Right ventricle myocardium inferior (tissue), 1 donor: ENCODE data around the gene SH2D1B. TPM values are rescaled to one million over a fixed set of nuclear protein-coding genes. Genes with fewer than 3 reads are reported as not detected.

Experiments used
- ATAC-seq: fragments of 200-7000 bp; cut with Tn5 transposase; one replicate; pipeline ENCODE4 v1.9.1; 2020; ENCODE audit warnings: mild to moderate bottlenecking, moderate library complexity
- DNase-seq: peaks from one replicate; pipeline ENCODE4 v3.0.0; 2021; ENCODE audit errors: missing footprints
- intact Hi-C: fragments of 100-400 bp; cut with DNase I; formaldehyde crosslinking; loops from one replicate; pipeline ENCODE4 v1.11.0; 2022
- total RNA-seq: library from RNA; stranded (reverse); fragmentation: NEBNext Ultra II Directional; extraction: Animal tissue kit (Norgen Biotek cat#: 25700); gene quantifications from one replicate; pipeline ENCODE4 v1.2.1, GENCODE V29; 2021
- donor health status: DM: no; HTN: yes; CAD: no; lungs with severe emphysema.

Gene SH2D1B
- total RNA-seq, 1 donor from 2014 or later, result 0.24 TPM

- DNase-seq (no peak), ATAC-seq (peak; percentile 26)
- intact Hi-C loops, result no loop called here
Measured at GRCh38 chr1:162404550-162405160, 7.3 kb downstream of the SH2D1B start.

- ATAC-seq, result no peak
- intact Hi-C loops, result no loop called here
- no peak for DNase-seq
Measured at GRCh38 chr1:162400790-162401355, 11.1 kb downstream of the SH2D1B start.

- DNase-seq (no peak), ATAC-seq (no peak)
- intact Hi-C loops, result no loop called here
Measured at GRCh38 chr1:162398999-162399580, 12.8 kb downstream of the SH2D1B start.

DNA sequence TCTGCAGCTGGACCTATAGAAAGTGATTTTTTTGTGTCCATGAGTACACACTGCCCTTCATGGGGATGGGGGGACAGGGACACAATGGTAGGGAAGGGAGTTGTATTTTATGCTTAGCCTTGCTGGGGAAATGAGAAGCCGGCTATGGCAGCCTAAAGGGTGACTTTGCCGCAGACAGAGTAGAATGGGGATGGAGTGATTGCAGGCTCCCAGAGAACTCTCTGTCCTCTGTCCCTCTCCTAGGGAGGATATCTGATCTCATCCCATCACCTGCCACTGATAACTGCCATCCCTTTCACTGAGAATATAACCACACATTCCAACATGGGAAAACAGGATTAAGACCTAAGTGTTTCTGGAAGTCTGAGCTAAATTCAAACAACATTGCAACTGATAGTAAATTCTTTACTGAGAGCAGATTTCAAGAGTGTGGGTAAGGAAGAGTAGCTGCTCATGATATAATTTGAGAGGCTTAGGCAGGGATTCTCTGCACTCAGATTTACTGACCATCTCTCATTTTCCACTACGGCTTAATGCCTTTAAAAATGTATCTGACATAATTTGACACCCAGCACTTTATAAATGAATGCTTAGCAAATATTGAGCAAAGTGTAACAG lies 13.9 kb downstream of the SH2D1B start:
- intact Hi-C loops, result no loop called here
- DNase-seq (no peak), ATAC-seq (no peak)

DNA sequence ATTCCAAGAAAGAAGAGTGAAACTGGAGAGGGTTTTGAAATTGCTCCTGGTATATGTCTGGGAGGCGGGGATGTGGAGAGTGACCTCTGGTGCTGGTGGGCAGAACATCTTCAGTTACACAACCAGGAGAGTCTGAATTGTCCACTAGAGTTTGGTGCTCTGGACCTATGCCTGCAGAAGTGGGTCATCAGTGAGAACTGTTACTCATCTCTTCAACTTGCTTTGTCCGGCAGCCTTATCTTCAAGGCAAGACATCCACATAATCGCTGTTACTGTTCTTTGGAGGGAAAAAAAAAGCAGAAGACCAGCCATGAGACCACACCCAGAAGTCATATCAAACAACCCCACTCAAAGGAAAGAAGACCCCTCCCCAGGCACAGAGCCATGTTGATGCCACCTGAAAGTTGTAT lies 14.9 kb downstream of the SH2D1B start:
- DNase-seq (no peak), ATAC-seq (no peak)
- intact Hi-C loops, result no loop called here

GRCh38 chr1:162396201-162396906 lies 15.6 kb downstream of the SH2D1B start:
- DNase-seq (no peak), ATAC-seq (no peak)
- intact Hi-C loops, result no loop called here

GRCh38 chr1:162391790-162392563 lies 20.0 kb downstream of the SH2D1B start:
- intact Hi-C loops, result loop anchor here (2.0 kb wide), 1 partner anchor 335 kb away; no protein-coding TSS in a partner anchor
- DNase-seq, result no peak
- no peak for ATAC-seq

DNA sequence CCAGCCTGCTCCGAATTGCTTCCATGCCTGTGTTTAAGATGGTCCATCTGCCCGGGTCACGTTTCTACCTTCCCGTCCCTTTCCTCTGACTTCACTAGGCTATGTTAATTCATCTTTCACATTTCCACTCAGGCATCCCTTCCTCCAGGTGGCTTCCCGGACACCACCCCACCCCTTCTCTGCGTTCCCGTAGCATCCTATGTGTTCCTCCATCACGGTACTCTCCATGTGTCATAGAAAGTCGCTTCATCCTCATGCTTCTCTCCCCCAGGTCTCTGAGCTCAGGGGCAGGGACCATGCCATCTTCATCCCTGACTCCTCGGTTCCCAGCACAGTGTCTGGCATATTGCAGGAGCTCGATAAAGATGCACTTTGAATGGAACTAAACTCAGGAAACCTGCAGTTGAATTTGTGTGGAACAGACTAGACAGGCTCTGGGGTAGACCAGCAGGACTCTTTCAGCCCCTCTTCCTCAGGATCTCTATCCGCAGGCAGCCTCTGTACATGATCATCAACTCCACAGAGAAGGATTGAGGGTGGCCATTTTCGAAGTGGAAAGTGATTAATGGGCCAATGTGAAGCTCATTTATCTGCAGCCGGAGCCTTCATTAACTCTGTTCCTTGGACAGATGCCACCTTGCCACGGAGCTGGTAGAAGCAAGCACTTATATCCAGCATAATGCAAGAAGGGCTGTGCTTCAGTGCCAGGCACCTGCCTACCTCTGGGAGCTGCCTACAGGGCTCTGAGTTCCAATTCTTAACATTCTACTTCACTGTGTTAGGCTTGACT lies 21.3 kb downstream of the SH2D1B start:
- ATAC-seq, result no peak
- intact Hi-C loops, result loop anchor here (2.0 kb wide), 1 partner anchor 334 kb away; no protein-coding TSS in a partner anchor
- DNase-seq, result no peak

- intact Hi-C loops, result loop anchor here (2.0 to 5.0 kb wide), 2 partner anchors 113 to 333 kb away; no protein-coding TSS in a partner anchor
- DNase-seq (no peak), ATAC-seq (no peak)
Measured at GRCh38 chr1:162389971-162390370, 22.0 kb downstream of the SH2D1B start.

- intact Hi-C loops, result loop anchor here (5.0 kb wide), 1 partner anchor 112 kb away; no protein-coding TSS in a partner anchor
- DNase-seq (no peak), ATAC-seq (no peak)
Measured at GRCh38 chr1:162389021-162389818, 22.7 kb downstream of the SH2D1B start.

GRCh38 chr1:162388615-162389014 lies 23.3 kb downstream of the SH2D1B start:
- intact Hi-C loops, result loop anchor here (5.0 kb wide), 1 partner anchor 111 kb away; no protein-coding TSS in a partner anchor
- DNase-seq, result no peak
- ATAC-seq, result no peak

DNA sequence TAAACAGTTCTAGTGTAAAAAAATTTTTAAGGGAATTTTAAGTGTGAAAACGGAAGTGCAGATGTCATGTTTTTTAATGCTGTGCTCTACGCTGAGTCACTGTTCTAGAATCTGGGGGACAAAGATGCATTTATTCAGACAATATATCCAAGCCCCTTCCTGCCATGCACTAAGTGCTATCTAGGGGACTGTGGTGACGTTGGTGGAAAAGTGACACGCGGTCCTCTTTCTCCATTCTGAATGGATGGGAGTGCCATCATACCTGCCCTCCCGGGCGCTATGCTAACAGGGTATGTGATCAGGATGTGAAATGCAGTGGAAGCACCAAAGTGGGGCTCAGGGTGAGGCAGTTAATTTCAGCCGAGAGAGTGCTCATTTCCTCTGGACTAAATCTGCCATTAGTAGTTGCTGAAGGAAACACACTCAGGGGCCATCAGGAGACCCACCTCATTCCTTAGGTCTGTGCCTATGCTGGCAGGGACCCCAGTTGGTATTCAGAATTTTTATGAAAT lies 23.8 kb downstream of the SH2D1B start:
- DNase-seq, result no peak
- intact Hi-C loops, result loop anchor here (5.0 kb wide), 1 partner anchor 111 kb away; no protein-coding TSS in a partner anchor

GRCh38 chr1:162387226-162388082 lies 24.5 kb downstream of the SH2D1B start:
- no peak for ATAC-seq
- intact Hi-C loops, result loop anchor here (5.0 kb wide), 1 partner anchor 110 kb away; no protein-coding TSS in a partner anchor

More for the DNA sequence above, 23.8 kb downstream of the SH2D1B start:
- no peak for ATAC-seq

DNA sequence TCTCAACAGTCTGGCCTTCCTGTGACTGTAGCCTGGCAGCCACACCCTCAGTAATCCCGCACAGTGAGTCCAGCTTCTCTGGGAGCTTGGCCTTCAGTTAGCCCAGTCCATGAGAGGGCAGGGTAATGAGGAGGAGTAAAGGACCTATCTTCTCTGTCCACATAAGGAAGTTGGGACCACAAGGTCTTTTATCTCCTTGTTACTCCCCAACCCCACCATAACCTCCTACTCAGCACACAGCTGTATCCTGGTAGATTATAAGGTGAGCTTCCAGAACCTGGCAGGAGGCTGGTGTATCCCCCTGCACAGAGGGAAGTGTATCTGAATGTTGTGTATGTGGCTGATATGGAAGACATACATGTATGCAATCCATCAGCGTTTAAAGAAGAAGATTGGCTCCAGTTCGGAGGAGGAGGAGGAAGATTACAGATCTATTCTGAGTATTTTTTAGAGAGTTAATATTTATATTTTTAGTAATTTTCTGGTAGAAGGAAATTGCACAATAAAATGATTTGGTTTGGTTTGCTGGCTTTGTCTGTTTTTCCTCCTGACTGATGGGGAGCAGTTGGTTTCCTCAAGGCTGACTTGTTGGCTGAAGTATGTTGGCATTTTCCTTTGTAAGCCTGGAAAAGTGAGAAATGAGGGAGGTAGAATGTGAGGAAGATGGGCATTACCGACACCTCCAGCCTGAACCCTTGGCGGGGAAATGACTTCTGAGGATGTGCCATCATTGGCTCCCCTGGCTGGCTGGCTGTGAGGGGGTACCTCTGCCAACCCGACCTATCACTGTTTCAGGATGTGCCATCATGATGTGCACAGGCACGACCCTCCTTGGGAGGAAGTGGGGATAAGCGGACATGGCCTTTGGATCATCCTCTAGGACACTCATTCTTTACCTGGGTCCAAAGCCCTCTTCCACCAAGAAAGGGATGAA lies 25.4 kb downstream of the SH2D1B start:
- intact Hi-C loops, result loop anchor here (5.0 kb wide), 1 partner anchor 109 kb away; no protein-coding TSS in a partner anchor
- ATAC-seq (peak; percentile 15), DNase-seq (no peak)

More at GRCh38 chr1:162387226-162388082, 24.5 kb downstream of the SH2D1B start:
- no peak for DNase-seq
